Cardiac septum (tissue), 1 donor: ENCODE results near the gene SMYD5. TPM values are rescaled to one million over a fixed set of nuclear protein-coding genes. Genes with fewer than 3 reads are reported as not detected.

Experiments used
- DNase-seq: peaks from one replicate; pipeline ENCODE4 v3.0.0-alpha.2; 2020; ENCODE audit warnings: low spot score
- intact Hi-C: fragments of 100-400 bp; cut with DNase I; formaldehyde crosslinking; loops from one replicate; pipeline ENCODE4 v1.14.0; 2022
- total RNA-seq: library from RNA; stranded (reverse); fragmentation: NEBNext Ultra II Directional; extraction: Animal tissue kit (Norgen Biotek cat#: 25700); gene quantifications from one replicate; pipeline ENCODE4 v1.2.1, GENCODE V29; 2021
- donor health status: DM: no; HTN: no; CAD: no.

SMYD5 gene
- total RNA-seq, 1 donor from 2014 or later = 24.7 TPM

- intact Hi-C loops = no loop called here
- DNase-seq = no peak
These were observed 11.6 kb upstream of the SMYD5 start, which contains the start of gene NOTO for GRCh38 chr2:73202156-73203054. TSS of gene NOTO (plus strand) at chr2:73202574. CDS start at chr2:73202667, 93 bp downstream.

- intact Hi-C loops = no loop called here
- DNase-seq = no peak
These were observed 10.9 kb upstream of the SMYD5 start for GRCh38 chr2:73203055-73203681.

- DNase-seq = no peak
- intact Hi-C loops = no loop called here
These were observed 8.4 kb upstream of the SMYD5 start for GRCh38 chr2:73205611-73206010.

GRCh38 chr2:73208258-73208657 lies 5.8 kb upstream of the SMYD5 start:
- intact Hi-C loops = no loop called here

GRCh38 chr2:73210019-73210418 lies 4.0 kb upstream of the SMYD5 start:
- intact Hi-C loops = loop anchor here (5.0 kb wide), 2 partner anchors 33 to 318 kb away; no protein-coding TSS in a partner anchor
- DNase-seq = no peak

More at GRCh38 chr2:73208258-73208657, 5.8 kb upstream of the SMYD5 start:
- no peak for DNase-seq

- intact Hi-C loops = loop anchor here (5.0 kb wide), 2 partner anchors 33 to 318 kb away; no protein-coding TSS in a partner anchor
- DNase-seq = no peak
These were observed 3.3 kb upstream of the SMYD5 start for GRCh38 chr2:73210696-73211095.

- intact Hi-C loops = loop anchor here (5.0 kb wide), 2 partner anchors 35 to 320 kb away; no protein-coding TSS in a partner anchor
- no peak for DNase-seq
These were observed 2.0 kb upstream of the SMYD5 start for GRCh38 chr2:73212098-73212447.

GRCh38 chr2:73212448-73213176 lies 1.4 kb upstream of the SMYD5 start:
- DNase-seq = peak; percentile 82
- intact Hi-C loops = loop anchor here (5.0 kb wide), 2 partner anchors 35 to 320 kb away; no protein-coding TSS in a partner anchor

- intact Hi-C loops = no loop called here
- DNase-seq = no peak
These were observed 1.2 kb downstream of the SMYD5 start for GRCh38 chr2:73215254-73215653.

GRCh38 chr2:73217160-73217559 lies 3.1 kb downstream of the SMYD5 start:
- DNase-seq = no peak
- intact Hi-C loops = no loop called here

- intact Hi-C loops = no loop called here
- no peak for DNase-seq
These were observed 3.8 kb downstream of the SMYD5 start for GRCh38 chr2:73217826-73218225.

- DNase-seq = no peak
- intact Hi-C loops = no loop called here
These were observed 4.3 kb downstream of the SMYD5 start for GRCh38 chr2:73218298-73218697.

- intact Hi-C loops = no loop called here
- DNase-seq = no peak
These were observed 9.8 kb downstream of the SMYD5 start for GRCh38 chr2:73223821-73224220.

GRCh38 chr2:73225513-73226360 lies 11.7 kb downstream of the SMYD5 start:
- no peak for DNase-seq
- intact Hi-C loops = no loop called here

GRCh38 chr2:73227086-73227485 lies 13.0 kb downstream of the SMYD5 start:
- intact Hi-C loops = no loop called here

GRCh38 chr2:73228631-73229030 lies 14.6 kb downstream of the SMYD5 start:
- no peak for DNase-seq
- intact Hi-C loops = no loop called here

More at GRCh38 chr2:73227086-73227485, 13.0 kb downstream of the SMYD5 start:
- no peak for DNase-seq

GRCh38 chr2:73232403-73233153 lies 18.5 kb downstream of the SMYD5 start:
- intact Hi-C loops = loop anchor here (1.0 to 5.0 kb wide), 3 partner anchors 18 to 155 kb away; partner anchors contain the start of genes ALMS1, RAB11FIP5 and SMYD5
- no peak for DNase-seq
